Lower leg skin (tissue), 3 donors: Measurements from ENCODE around the gene CACNB2.

Source experiments
- CTCF ChIP-seq, 3 donors: fragments of 450-650 bp; IDR thresholded peaks; one replicate each; pipeline ENCODE4 v1.5.1; 2016; ENCODE audit warnings: antibody characterized with exemption in 3 of 3, mild to moderate bottlenecking in 3 of 3, moderate library complexity in 2 of 3
- POLR2A ChIP-seq, 2 donors: fragments of 450-650 bp; IDR thresholded peaks; one replicate each; pipeline ENCODE4 v1.6.1; 2016 to 2017; ENCODE audit warnings: antibody characterized with exemption in 2 of 2, mild to moderate bottlenecking in 1 of 2, moderate library complexity in 1 of 2

GRCh38 chr10:18400906-18401245 is 260.7 kb downstream of the CACNB2 start:
- TF ChIP-seq CTCF (IDR thresholded peaks at IDR 0.05) (no peak), POLR2A (IDR thresholded peaks at IDR 0.05) (no peak)
